GM21526 (cell line): ENCODE measurements around the gene SH3YL1.

Experiments used
- ATAC-seq: cut with Tn5 transposase; IDR thresholded peaks from one replicate; pipeline ENCODE4 v1.9.1; 2021; ENCODE audit warnings: moderate library complexity; ENCODE audit not compliant: unreplicated experiment, low FRiP score

Gene SH3YL1

GRCh38 chr2:259789-260331 is 4.0 kb downstream of the SH3YL1 start:
- ATAC-seq = no peak

- no peak for ATAC-seq
Measured at GRCh38 chr2:258933-259332, 4.9 kb downstream of the SH3YL1 start.

GRCh38 chr2:257842-258241 is 6.0 kb downstream of the SH3YL1 start:
- no peak for ATAC-seq

DNA sequence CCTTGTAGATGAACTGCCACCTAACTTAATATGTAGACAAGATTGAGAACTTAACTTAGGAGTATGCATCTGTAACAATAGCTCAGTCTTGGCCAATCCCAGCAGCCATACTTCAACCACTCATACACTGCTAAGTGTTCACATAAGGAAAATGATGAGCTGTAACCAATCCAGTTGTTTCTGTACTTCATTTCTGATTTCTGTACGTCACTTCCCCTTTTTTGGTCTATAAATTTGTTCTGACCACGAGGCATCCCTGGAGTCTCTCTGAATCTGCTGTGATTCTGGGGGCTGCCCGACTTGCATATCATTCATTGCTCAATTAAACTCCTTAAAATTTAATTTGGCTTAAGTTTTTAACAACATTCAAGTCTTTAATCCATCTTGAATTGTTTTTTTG is 6.4 kb downstream of the SH3YL1 start:
- ATAC-seq = no peak

- no peak for ATAC-seq
Measured at GRCh38 chr2:256094-256493, 7.7 kb downstream of the SH3YL1 start.

GRCh38 chr2:255195-255594 is 8.6 kb downstream of the SH3YL1 start:
- ATAC-seq = no peak

- ATAC-seq = no peak
Measured at GRCh38 chr2:254241-254640, 9.6 kb downstream of the SH3YL1 start.

DNA sequence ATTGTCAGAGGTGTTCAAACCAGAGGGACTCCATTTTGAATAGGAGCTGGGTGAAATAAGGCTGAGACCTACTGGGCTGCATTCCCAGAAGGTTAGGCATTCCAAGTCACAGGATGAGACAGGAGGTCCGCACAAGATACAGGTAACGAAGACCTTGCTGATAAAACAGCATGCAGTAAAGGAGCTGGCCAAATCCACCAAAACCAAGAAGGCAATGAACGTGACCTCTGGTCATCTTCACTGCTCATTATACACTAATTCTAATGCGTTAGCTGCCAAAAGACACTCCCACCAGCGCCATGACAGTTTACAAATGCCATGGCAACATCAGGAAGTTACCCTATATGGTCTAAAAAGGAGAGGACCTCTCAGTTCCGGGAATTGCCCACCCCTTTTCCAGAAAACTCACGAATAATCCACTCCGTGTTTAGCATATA is 10.6 kb downstream of the SH3YL1 start:
- ATAC-seq = no peak

GRCh38 chr2:252001-252602 is 11.7 kb downstream of the SH3YL1 start:
- ATAC-seq = no peak

DNA sequence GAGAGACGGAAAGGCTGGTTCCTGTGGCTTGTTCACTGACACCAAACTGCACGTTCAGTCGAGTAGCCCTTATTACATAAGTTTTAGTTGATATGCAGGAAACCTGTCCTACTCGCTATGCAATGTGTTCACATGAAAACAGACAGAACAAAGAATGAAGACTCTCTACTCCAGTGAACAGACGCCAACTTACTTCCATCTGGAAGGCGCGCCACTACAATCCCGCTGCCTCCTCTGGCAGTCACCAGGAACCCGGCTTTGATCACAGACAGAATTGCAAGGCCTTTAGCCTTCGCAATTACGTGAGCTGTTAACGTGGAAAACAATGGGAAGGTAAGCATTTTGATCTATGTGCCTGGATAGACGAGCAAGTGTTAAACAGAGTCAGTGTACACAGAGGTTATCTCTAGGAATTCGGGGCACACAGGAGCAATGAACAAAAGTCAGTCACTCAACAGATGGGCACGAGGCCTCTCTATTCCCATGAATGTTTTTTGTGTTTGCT is 14.2 kb downstream of the SH3YL1 start:
- no peak for ATAC-seq

- ATAC-seq = no peak
Measured at GRCh38 chr2:248724-249123, 15.1 kb downstream of the SH3YL1 start.

GRCh38 chr2:246489-247144 is 17.2 kb downstream of the SH3YL1 start:
- peak; percentile 76 for ATAC-seq

GRCh38 chr2:244547-244946 is 19.3 kb downstream of the SH3YL1 start:
- ATAC-seq = no peak

DNA sequence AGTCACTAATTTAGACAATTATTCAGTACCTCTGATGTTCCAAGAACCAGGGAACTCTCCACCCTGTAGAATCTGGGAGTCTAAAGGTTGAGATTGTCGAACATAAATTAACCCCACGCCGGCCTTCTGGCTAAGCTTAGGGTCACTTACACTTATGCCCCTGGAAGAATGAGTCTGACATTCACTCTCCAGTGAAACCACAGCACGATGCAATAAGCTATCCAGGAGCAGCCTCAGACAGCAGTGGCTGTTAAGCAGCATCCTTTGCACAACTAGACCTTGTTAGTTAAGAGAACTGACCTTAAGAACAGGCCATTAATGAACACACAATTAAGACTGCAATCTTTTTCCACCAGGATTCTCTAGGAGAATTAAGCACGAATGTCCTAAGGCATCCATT is 25.0 kb downstream of the SH3YL1 start:
- ATAC-seq = no peak

DNA sequence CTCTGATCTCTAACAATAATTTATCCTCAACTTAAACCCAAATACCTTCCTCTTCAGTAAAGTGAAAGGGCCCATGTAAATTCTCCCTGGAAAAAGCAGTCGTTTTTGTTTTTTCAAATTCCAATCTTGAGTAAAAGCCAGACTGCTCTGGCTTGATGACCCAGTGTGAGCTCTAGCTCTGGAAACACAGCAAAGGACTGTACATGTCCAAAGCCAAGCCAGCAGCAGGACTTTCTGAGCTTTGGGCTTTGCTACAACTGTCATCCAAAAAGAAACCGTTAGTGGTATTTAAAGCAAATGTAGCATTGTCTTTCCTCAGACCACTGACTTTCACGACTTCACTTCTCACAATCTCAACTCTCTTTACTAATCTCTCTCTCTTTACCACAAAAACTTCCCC is 25.4 kb downstream of the SH3YL1 start:
- ATAC-seq = no peak

- ATAC-seq = no peak
Measured at GRCh38 chr2:237878-238277, 26.0 kb downstream of the SH3YL1 start.

GRCh38 chr2:236993-237539 is 26.8 kb downstream of the SH3YL1 start:
- no peak for ATAC-seq

GRCh38 chr2:234421-234820 is 29.4 kb downstream of the SH3YL1 start:
- ATAC-seq = no peak

DNA sequence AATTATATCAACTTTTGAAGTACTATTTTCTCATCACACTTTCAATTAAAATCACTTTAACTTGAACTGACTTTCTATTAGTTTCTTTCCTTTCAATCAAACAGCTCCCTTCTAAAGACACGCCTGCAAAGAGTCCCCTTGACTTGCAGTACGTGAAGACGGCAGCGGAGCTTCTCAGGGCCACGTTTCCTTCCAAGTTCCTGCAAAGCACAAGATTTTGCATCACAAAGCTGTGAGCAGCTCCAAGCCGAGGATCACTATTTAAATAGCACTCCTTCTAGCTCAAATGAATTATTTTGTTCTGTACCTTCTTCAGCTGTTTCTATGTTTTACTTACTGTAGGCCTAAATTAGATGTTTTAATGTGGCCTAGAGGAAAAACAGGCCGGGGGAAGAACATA is 30.8 kb downstream of the SH3YL1 start:
- ATAC-seq = no peak

GRCh38 chr2:231521-232185 is 32.2 kb downstream of the SH3YL1 start:
- no peak for ATAC-seq
